Measurements from ENCODE around the gene LPXN. TPM values are rescaled to one million over a fixed set of nuclear protein-coding genes. Genes with fewer than 3 reads are reported as not detected.

Gene LPXN
- total RNA-seq, 1 experiment from 2014 or later, result 3.0 TPM

DNA sequence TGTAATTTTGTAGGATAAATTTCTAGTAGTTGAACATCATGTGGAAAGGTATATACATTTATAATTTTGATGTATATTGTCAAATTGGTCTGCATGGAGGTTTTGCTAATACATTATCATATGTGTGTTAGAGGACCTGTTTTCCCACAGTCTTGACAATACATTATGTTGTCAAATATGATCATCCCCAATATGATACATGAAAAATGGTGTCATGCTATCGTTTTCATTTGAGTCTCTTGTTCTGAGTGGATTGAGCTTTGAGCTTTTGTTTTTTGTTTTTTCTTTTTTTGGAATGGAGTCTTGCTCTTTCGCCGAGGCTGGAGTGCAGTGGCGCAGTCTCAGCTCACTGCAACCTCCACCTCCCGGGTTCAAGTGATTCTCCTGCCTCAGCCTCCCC lies 32.7 kb upstream of the LPXN start:
- in situ Hi-C loops (cut with HindIII; ENCODE audit: low pct_unique_long_range_greater_than_20kb, low sequenced_read_pairs), result no loop called here

DNA sequence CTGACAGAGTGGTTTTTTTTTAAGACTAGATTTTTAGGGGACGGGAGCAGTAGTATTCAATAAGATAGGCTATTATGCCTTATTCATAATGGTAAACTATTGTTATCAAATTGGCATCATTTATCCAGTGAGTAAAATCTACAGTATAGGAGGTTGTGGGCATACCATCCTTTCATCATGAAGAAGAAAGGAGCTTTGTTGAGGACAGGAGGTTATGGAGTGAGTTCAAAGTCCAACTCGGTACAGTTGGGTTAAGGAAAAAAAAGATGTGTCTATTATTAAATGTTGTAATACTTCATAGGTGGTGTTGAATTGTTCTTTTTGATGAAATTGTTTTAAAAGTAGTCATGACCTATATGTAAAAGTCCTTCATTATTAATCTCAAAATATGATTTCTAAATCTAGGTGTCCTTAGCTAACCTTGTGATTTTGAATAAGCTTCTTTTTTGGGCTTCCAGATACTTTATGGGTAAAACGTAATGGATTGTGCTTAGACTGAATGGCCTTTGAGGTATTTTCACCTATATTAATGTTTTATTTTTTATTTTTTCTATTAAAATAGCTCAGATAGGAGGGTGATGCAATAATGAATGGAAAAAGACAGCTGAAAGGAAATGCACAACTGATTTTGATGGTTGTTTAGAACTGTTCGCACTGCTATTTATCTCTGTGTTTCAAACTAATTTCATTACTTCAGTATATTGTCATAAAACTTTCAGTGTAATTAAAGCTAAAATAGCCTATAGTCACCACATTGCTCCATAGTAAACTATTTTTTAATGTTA lies 31.5 kb upstream of the LPXN start:
- DNase-seq (ENCODE audit: low read depth, low spot score) (no peak), ATAC-seq (no peak)
- Histone ChIP-seq H3K9me3 (ENCODE audit: control insufficient read depth, insufficient read depth, low read depth, low read length) (no peaks in the 10 kb centered on the region), H3K27me3 (ENCODE audit: control insufficient read depth, insufficient read depth, low read length) (no peaks in the 10 kb centered on the region), H3K4me3 (ENCODE audit: low read depth in 2 of 2, low read length in 2 of 2) (no peak overlapping the region), H3K36me3 (ENCODE audit: control insufficient read depth, insufficient read depth, low read length) (peaks cover 19% of the 10 kb centered on the region), H3K27ac (ENCODE audit: low read length) (no peak overlapping the region), H3K4me1 (ENCODE audit: control insufficient read depth, insufficient read depth, low read length) (no peaks in the 10 kb centered on the region; the same call in 1 of the 2 replicates)
- POLR2A ChIA-PET, result no interaction called here
- in situ Hi-C loops (cut with HindIII; ENCODE audit: low pct_unique_long_range_greater_than_20kb, low sequenced_read_pairs) (no loop called here), intact Hi-C loops (cut with micrococcal nuclease; ENCODE audit: unreplicated experiment) (no loop called here)
- CTCF ChIA-PET, result no interaction called here
- TF ChIP-seq SIN3A (IDR thresholded peaks at IDR 0.05; ENCODE audit: borderline replicate concordance, insufficient read depth, low read depth, low read length) (no peak), TCF7L2 (IDR thresholded peaks at IDR 0.05; ENCODE audit: low read depth, low read length) (no peak), POLR2AphosphoS5 (IDR thresholded peaks at IDR 0.05; ENCODE audit: low read depth, low read length) (no peak)
- TF ChIP-seq, protein P1, sequence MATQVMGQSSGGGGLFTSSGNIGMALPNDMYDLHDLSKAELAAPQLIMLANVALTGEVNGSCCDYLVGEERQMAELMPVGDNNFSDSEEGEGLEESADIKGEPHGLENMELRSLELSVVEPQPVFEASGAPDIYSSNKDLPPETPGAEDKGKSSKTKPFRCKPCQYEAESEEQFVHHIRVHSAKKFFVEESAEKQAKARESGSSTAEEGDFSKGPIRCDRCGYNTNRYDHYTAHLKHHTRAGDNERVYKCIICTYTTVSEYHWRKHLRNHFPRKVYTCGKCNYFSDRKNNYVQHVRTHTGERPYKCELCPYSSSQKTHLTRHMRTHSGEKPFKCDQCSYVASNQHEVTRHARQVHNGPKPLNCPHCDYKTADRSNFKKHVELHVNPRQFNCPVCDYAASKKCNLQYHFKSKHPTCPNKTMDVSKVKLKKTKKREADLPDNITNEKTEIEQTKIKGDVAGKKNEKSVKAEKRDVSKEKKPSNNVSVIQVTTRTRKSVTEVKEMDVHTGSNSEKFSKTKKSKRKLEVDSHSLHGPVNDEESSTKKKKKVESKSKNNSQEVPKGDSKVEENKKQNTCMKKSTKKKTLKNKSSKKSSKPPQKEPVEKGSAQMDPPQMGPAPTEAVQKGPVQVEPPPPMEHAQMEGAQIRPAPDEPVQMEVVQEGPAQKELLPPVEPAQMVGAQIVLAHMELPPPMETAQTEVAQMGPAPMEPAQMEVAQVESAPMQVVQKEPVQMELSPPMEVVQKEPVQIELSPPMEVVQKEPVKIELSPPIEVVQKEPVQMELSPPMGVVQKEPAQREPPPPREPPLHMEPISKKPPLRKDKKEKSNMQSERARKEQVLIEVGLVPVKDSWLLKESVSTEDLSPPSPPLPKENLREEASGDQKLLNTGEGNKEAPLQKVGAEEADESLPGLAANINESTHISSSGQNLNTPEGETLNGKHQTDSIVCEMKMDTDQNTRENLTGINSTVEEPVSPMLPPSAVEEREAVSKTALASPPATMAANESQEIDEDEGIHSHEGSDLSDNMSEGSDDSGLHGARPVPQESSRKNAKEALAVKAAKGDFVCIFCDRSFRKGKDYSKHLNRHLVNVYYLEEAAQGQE (IDR thresholded peaks at IDR 0.05; ENCODE audit: insufficient read depth in 1 of 2, low read depth in 2 of 2, low read length in 1 of 2), result no peak
- TF ChIP-seq, protein P2, sequence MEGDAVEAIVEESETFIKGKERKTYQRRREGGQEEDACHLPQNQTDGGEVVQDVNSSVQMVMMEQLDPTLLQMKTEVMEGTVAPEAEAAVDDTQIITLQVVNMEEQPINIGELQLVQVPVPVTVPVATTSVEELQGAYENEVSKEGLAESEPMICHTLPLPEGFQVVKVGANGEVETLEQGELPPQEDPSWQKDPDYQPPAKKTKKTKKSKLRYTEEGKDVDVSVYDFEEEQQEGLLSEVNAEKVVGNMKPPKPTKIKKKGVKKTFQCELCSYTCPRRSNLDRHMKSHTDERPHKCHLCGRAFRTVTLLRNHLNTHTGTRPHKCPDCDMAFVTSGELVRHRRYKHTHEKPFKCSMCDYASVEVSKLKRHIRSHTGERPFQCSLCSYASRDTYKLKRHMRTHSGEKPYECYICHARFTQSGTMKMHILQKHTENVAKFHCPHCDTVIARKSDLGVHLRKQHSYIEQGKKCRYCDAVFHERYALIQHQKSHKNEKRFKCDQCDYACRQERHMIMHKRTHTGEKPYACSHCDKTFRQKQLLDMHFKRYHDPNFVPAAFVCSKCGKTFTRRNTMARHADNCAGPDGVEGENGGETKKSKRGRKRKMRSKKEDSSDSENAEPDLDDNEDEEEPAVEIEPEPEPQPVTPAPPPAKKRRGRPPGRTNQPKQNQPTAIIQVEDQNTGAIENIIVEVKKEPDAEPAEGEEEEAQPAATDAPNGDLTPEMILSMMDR (IDR thresholded peaks at IDR 0.05), result no peak
- BruUV-seq (replicated peaks), result no TSS peak

More for the DNA sequence above, 32.7 kb upstream of the LPXN start:
- no peak overlapping the region for H3K27ac ChIP-seq (ENCODE audit: low read length)
- H3K27me3 ChIP-seq (ENCODE audit: control insufficient read depth, insufficient read depth, low read length), result no peaks in the 10 kb centered on the region
- no peaks in the 10 kb centered on the region; the same call in 1 of the 2 replicates for H3K4me1 ChIP-seq (ENCODE audit: control insufficient read depth, insufficient read depth, low read length)
- POLR2A ChIA-PET, result no interaction called here
- intact Hi-C loops (cut with micrococcal nuclease; ENCODE audit: unreplicated experiment), result no loop called here
- H3K36me3 ChIP-seq (ENCODE audit: control insufficient read depth, insufficient read depth, low read length), result peaks cover 29% of the 10 kb centered on the region
- no peak for DNase-seq (ENCODE audit: low read depth, low spot score)
- H3K9me3 ChIP-seq (ENCODE audit: control insufficient read depth, insufficient read depth, low read depth, low read length), result no peaks in the 10 kb centered on the region
- CTCF ChIA-PET, result no interaction called here
- ATAC-seq, result no peak
- BruUV-seq (replicated peaks), result no TSS peak
- H3K4me3 ChIP-seq (ENCODE audit: low read depth in 2 of 2, low read length in 2 of 2), result no peak overlapping the region
- no peak for TF ChIP-seq POLR2AphosphoS5 (IDR thresholded peaks at IDR 0.05; ENCODE audit: low read depth, low read length)
- no peak for TF ChIP-seq TCF7L2 (IDR thresholded peaks at IDR 0.05; ENCODE audit: low read depth, low read length)
- TF ChIP-seq, protein P2 (IDR thresholded peaks at IDR 0.05), result no peak
- TF ChIP-seq, protein P1 (IDR thresholded peaks at IDR 0.05; ENCODE audit: insufficient read depth in 1 of 2, low read depth in 2 of 2, low read length in 1 of 2), result no peak
- TF ChIP-seq SIN3A (IDR thresholded peaks at IDR 0.05; ENCODE audit: borderline replicate concordance, insufficient read depth, low read depth, low read length), result no peak

Data from Panc1 (cell line).